Neural cell (in vitro differentiated cells): ENCODE results near the gene DNAJC8. TPM values are rescaled to one million over a fixed set of nuclear protein-coding genes. Genes with fewer than 3 reads are reported as not detected.

ENCODE experiments used
- H2AFZ ChIP-seq: fragments of 200-600, 300-800 bp; sonication (generic), shearing (Covaris generic); 2 replicates; pipeline ENCODE4 v1.6.0; 2014; ENCODE audit warnings: low read depth, mild to moderate bottlenecking, antibody characterized with exemption, low read length, moderate library complexity
- H3F3A ChIP-seq: fragments of 200-600 bp; shearing (Covaris generic); 2 replicates; pipeline ENCODE4 v1.6.1; 2016; ENCODE audit warnings: mild to moderate bottlenecking, moderate library complexity, mixed read lengths, antibody characterized with exemption, low read length; ENCODE audit not compliant: insufficient read depth, poor library complexity, severe bottlenecking
- H3K27ac ChIP-seq: fragments of 200-600, 300-800 bp; sonication (generic), shearing (Covaris generic); 2 replicates; pipeline ENCODE4 v1.5.1; 2014; ENCODE audit warnings: mild to moderate bottlenecking, low read length, moderate library complexity
- H3K27me3 ChIP-seq: fragments of 300-800, 200-600 bp; sonication (generic), shearing (Covaris generic); 2 replicates; pipeline ENCODE4 v1.6.0; 2014; ENCODE audit warnings: mild to moderate bottlenecking, low read depth, low read length, moderate library complexity; ENCODE audit not compliant: insufficient read depth
- H3K36me3 ChIP-seq: fragments of 300-800, 200-600 bp; sonication (generic), shearing (Covaris generic); 2 replicates; pipeline ENCODE4 v1.5.1; 2014; ENCODE audit warnings: mild to moderate bottlenecking, antibody characterized with exemption, low read length, moderate library complexity; ENCODE audit not compliant: insufficient read depth
- H3K4me2 ChIP-seq: fragments of 300-800, 200-600 bp; sonication (generic), shearing (Covaris generic); 2 replicates; pipeline ENCODE4 v1.6.0; 2014; ENCODE audit warnings: mild to moderate bottlenecking, low read length
- H3K4me3 ChIP-seq: fragments of 300-800, 200-600 bp; sonication (generic), shearing (Covaris generic); 2 replicates; pipeline ENCODE4 v1.5.1; 2014; ENCODE audit warnings: mild to moderate bottlenecking, low read length, moderate library complexity
- H3K79me2 ChIP-seq: fragments of 200-600 bp; shearing (Covaris generic); replicated peaks from 2 replicates; pipeline ENCODE4 v1.6.0; 2014; ENCODE audit warnings: mild to moderate bottlenecking, low read length, moderate library complexity; ENCODE audit not compliant: insufficient read depth
- H3K9ac ChIP-seq: fragments of 300-800, 200-600 bp; sonication (generic), shearing (Covaris generic); 2 replicates; pipeline ENCODE4 v1.6.1; 2016; ENCODE audit warnings: mild to moderate bottlenecking, low read length, mixed read lengths
- H3K9me2 ChIP-seq: fragments of 200-600 bp; shearing (Covaris generic); 2 replicates; pipeline ENCODE4 v1.6.1; 2016; ENCODE audit warnings: mild to moderate bottlenecking, low read length, mixed read lengths; ENCODE audit not compliant: insufficient read depth
- H3K9me3 ChIP-seq: fragments of 200-600, 300-800 bp; sonication (generic), shearing (Covaris generic); 2 replicates; pipeline ENCODE4 v1.6.1; 2016; ENCODE audit warnings: mild to moderate bottlenecking, mixed run types, low read length, moderate library complexity, mixed read lengths
- H4K20me1 ChIP-seq: fragments of 200-600 bp; shearing (Covaris generic); 2 replicates; pipeline ENCODE4 v1.6.1; 2016; ENCODE audit warnings: mild to moderate bottlenecking, mixed run types; ENCODE audit not compliant: insufficient read depth
- CTCF ChIP-seq: fragments of 450-650 bp; IDR thresholded peaks from 2 replicates; pipeline ENCODE4 v1.5.1; 2014; ENCODE audit warnings: antibody characterized with exemption, mild to moderate bottlenecking, moderate library complexity; ENCODE audit not compliant: poor library complexity, severe bottlenecking
- EP300 ChIP-seq: fragments of 450-650 bp; conservative IDR thresholded peaks from 2 replicates; pipeline ENCODE4 v1.6.1; 2014; ENCODE audit warnings: antibody characterized with exemption, mild to moderate bottlenecking, moderate library complexity; ENCODE audit not compliant: poor library complexity, severe bottlenecking
- EZH2 ChIP-seq: fragments of 200-600, 300-800 bp; shearing (Covaris generic), sonication (generic); IDR thresholded peaks from 2 replicates; pipeline ENCODE4 v1.6.1; 2014; ENCODE audit warnings: antibody characterized with exemption, low read length, borderline replicate concordance, mild to moderate bottlenecking; ENCODE audit not compliant: insufficient read depth, poor library complexity, severe bottlenecking
- MXI1 ChIP-seq: fragments of 450-650 bp; conservative IDR thresholded peaks from 2 replicates; pipeline ENCODE4 v1.6.1; 2014; ENCODE audit warnings: antibody characterized with exemption, mild to moderate bottlenecking; ENCODE audit not compliant: poor library complexity, severe bottlenecking
- POLR2AphosphoS5 ChIP-seq: IDR thresholded peaks from 2 replicates; pipeline ENCODE4 v1.6.1; 2012
- RAD21 ChIP-seq: fragments of 450-650 bp; conservative IDR thresholded peaks from 2 replicates; pipeline ENCODE4 v1.6.1; 2014; ENCODE audit warnings: antibody characterized with exemption, mild to moderate bottlenecking, moderate library complexity
- REST ChIP-seq: IDR thresholded peaks from 2 replicates; pipeline ENCODE4 v1.6.1; 2012; ENCODE audit warnings: borderline replicate concordance
- SMC3 ChIP-seq: fragments of 450-650 bp; conservative IDR thresholded peaks from 2 replicates; pipeline ENCODE4 v1.6.1; 2014; ENCODE audit warnings: antibody characterized with exemption, mild to moderate bottlenecking, moderate library complexity; ENCODE audit not compliant: poor library complexity
- TAF1 ChIP-seq: IDR thresholded peaks from 2 replicates; pipeline ENCODE4 v1.6.1; 2012; ENCODE audit warnings: low read depth
- polyA plus RNA-seq: library from polyadenylated mRNA; depleted of rRNA; stranded (reverse); fragments of >200 nt; gene quantifications from 2 replicates; pipeline ENCODE4 v1.2.3, GENCODE V29; 2014

The DNAJC8 gene
- polyA plus RNA-seq, 1 donor from 2014 or later: 184 TPM

- no peak overlapping the region for H3K9ac ChIP-seq
- H3K9me3 ChIP-seq: no peaks in the 10 kb centered on the region
- no peaks in the 10 kb centered on the region for H3K27me3 ChIP-seq
- H4K20me1 ChIP-seq: no peaks in the 10 kb centered on the region
- H3K79me2 ChIP-seq: no peaks in the 10 kb centered on the region
- H3K36me3 ChIP-seq: peaks cover 4% of the 10 kb centered on the region
- no peaks in the 10 kb centered on the region for H3F3A ChIP-seq
- TF ChIP-seq EZH2 (no peak), POLR2AphosphoS5 (no peak), EP300 (no peak), SMC3 (no peak), CTCF (no peak), TAF1 (no peak), REST (no peak), MXI1 (no peak), RAD21 (no peak)
- no peak overlapping the region for H2AFZ ChIP-seq
- H3K4me2 ChIP-seq: no peak overlapping the region
- no peaks in the 10 kb centered on the region for H3K9me2 ChIP-seq
- no peak overlapping the region for H3K27ac ChIP-seq
- no peak overlapping the region for H3K4me3 ChIP-seq
Measured at GRCh38 chr1:28273216-28273860, 40.5 kb upstream of the DNAJC8 start.

GRCh38 chr1:28272215-28272852, 39.5 kb upstream of the DNAJC8 start:
- TF ChIP-seq TAF1 (no peak), POLR2AphosphoS5 (no peak), REST (no peak), RAD21 (no peak), EP300 (no peak), MXI1 (no peak), EZH2 (no peak), CTCF (no peak), SMC3 (no peak)
- Histone ChIP-seq H4K20me1 (no peaks in the 10 kb centered on the region), H3K9me3 (no peaks in the 10 kb centered on the region), H3K4me2 (no peak overlapping the region), H3K9ac (no peak overlapping the region), H3K27ac (no peak overlapping the region), H3K4me3 (no peak overlapping the region), H2AFZ (no peak overlapping the region), H3K9me2 (no peaks in the 10 kb centered on the region), H3K79me2 (peaks cover 3% of the 10 kb centered on the region), H3F3A (no peaks in the 10 kb centered on the region), H3K36me3 (peaks cover 4% of the 10 kb centered on the region), H3K27me3 (no peaks in the 10 kb centered on the region)
